GM12878 (cell line): ENCODE results near the gene IFNL3. TPM values are rescaled to one million over a fixed set of nuclear protein-coding genes. Genes with fewer than 3 reads are reported as not detected.

Experiments used
- ATAC-seq: fragments of 200-7000 bp; cut with Tn5 transposase; 3 replicates; pipeline ENCODE4 v1.9.1; 2020; ENCODE audit warnings: mild to moderate bottlenecking, moderate library complexity
- BruUV-seq: library from RNA; stranded (reverse); fragments of 400-500 nt; replicated peaks from 2 replicates; lab custom pipeline; 2021; lab: Mats Ljungman, UMichigan
- CTCF ChIA-PET: fragments of 300-600 bp; sonication (Branson Sonifier 250); formaldehyde crosslinking; extraction: SDS; loops from one replicate; lab custom pipeline; 2021; ENCODE audit warnings: inconsistent platforms; lab: Yijun Ruan, JAX
- POLR2A ChIA-PET: fragments of 350-600 bp; formaldehyde crosslinking; extraction: SDS; loops from one replicate; lab custom pipeline; 2021; ENCODE audit warnings: inconsistent platforms; lab: Charles Lee
- RAD21 ChIA-PET: fragments of 300-600 bp; sonication (Branson Sonifier 250); formaldehyde crosslinking; loops from one replicate; lab custom pipeline; 2023; ENCODE audit warnings: antibody characterized with exemption; ENCODE audit not compliant: unreplicated experiment; lab: Charles Lee
- SMC1A ChIA-PET: fragments of 300-600 bp; sonication (Branson Sonifier 250); formaldehyde crosslinking; loops from one replicate; lab custom pipeline; 2023; ENCODE audit not compliant: unreplicated experiment, uncharacterized antibody; lab: Charles Lee
- DNase-seq: peaks from one replicate; pipeline ENCODE4 v3.0.0-alpha.2; 2011; ENCODE audit warnings: low read depth, low spot score
- FAIRE-seq: peaks from 3 replicates; lab custom pipeline; 2011; peaks lifted over from hg19 to GRCh38; lab: Jason Lieb, UNC
- H2AFZ ChIP-seq: 2 replicates; pipeline ENCODE4 v1.6.0; 2011; ENCODE audit warnings: low read depth, low read length, control low read depth; ENCODE audit not compliant: control insufficient read depth
- H3K27ac ChIP-seq: 2 replicates; pipeline ENCODE4 v1.5.1; 2011; ENCODE audit warnings: control low read depth; ENCODE audit not compliant: control insufficient read depth, insufficient read depth
- H3K27me3 ChIP-seq, 2 experiments: replicated peaks in 1 of 2; 2 replicates each; pipeline versions ENCODE4 v1.6.0 to v1.6.1; 2011; ENCODE audit warnings: low read length in 1 of 2; ENCODE audit not compliant: control insufficient read depth in 2 of 2, insufficient read depth in 2 of 2
- H3K36me3 ChIP-seq, 2 experiments: 2 replicates each; pipeline ENCODE4 v1.5.1; 2011; ENCODE audit warnings: low read length in 1 of 2; ENCODE audit not compliant: control insufficient read depth in 2 of 2, insufficient read depth in 2 of 2
- H3K4me1 ChIP-seq: 2 replicates; pipeline ENCODE4 v1.6.1; 2011; ENCODE audit warnings: mild to moderate bottlenecking, low read length, moderate library complexity, mixed read lengths; ENCODE audit not compliant: control insufficient read depth, insufficient read depth
- H3K4me2 ChIP-seq: 2 replicates; pipeline ENCODE4 v1.6.0; 2011; ENCODE audit warnings: control low read depth; ENCODE audit not compliant: control insufficient read depth, insufficient read depth
- H3K4me3 ChIP-seq: fragments of 200-600 bp; sonication (generic); 2 replicates; pipeline ENCODE4 v1.5.1; 2016
- H3K79me2 ChIP-seq: 2 replicates; pipeline ENCODE4 v1.6.0; 2011; ENCODE audit warnings: low read length; ENCODE audit not compliant: control insufficient read depth, insufficient read depth
- H3K9ac ChIP-seq: 2 replicates; pipeline ENCODE4 v1.8.0; 2011; ENCODE audit warnings: low read length, control low read depth, mixed read lengths; ENCODE audit not compliant: control insufficient read depth, insufficient read depth
- H3K9me3 ChIP-seq: replicated peaks from 3 replicates; pipeline ENCODE4 v1.5.1; 2011; ENCODE audit warnings: mild to moderate bottlenecking, low read length; ENCODE audit not compliant: control insufficient read depth, insufficient read depth
- H4K20me1 ChIP-seq: 2 replicates; pipeline ENCODE4 v1.6.0; 2011; ENCODE audit not compliant: control insufficient read depth, insufficient read depth
- CREB1 ChIP-seq: IDR thresholded peaks from 2 replicates; pipeline ENCODE4 v1.6.1; 2012; ENCODE audit warnings: low read depth, mild to moderate bottlenecking, inconsistent platforms
- E2F8 ChIP-seq: fragments of 450-650 bp; IDR thresholded peaks from 2 replicates; pipeline ENCODE4 v1.6.1; 2018; ENCODE audit warnings: mild to moderate bottlenecking, low read depth, moderate library complexity; ENCODE audit not compliant: partially characterized antibody
- FOXM1 ChIP-seq: IDR thresholded peaks from 2 replicates; pipeline ENCODE4 v1.6.1; 2012; ENCODE audit warnings: low read depth, mild to moderate bottlenecking, inconsistent platforms, low read length, moderate library complexity
- HCFC1 ChIP-seq: fragments of 150-350 bp; IDR thresholded peaks from 2 replicates; pipeline ENCODE4 v1.6.1; 2014; ENCODE audit warnings: low read length
- NFIC ChIP-seq: IDR thresholded peaks from 2 replicates; pipeline ENCODE4 v1.6.1; 2012; ENCODE audit warnings: low read depth, mild to moderate bottlenecking, inconsistent platforms, low read length, moderate library complexity
- NKRF ChIP-seq: fragments of 450-650 bp; conservative IDR thresholded peaks from 2 replicates; pipeline ENCODE4 v1.6.1; 2017; ENCODE audit warnings: mild to moderate bottlenecking, moderate library complexity
- PBX3 ChIP-seq: IDR thresholded peaks from 2 replicates; pipeline ENCODE4 v1.6.1; 2011; ENCODE audit warnings: mild to moderate bottlenecking, low read depth, low read length, moderate library complexity; ENCODE audit not compliant: insufficient replicate concordance
- SREBF1 ChIP-seq: IDR thresholded peaks from 2 replicates; pipeline ENCODE4 v1.6.1; 2012; ENCODE audit warnings: mild to moderate bottlenecking, low read length
- TBL1XR1 ChIP-seq: IDR thresholded peaks from 2 replicates; pipeline ENCODE4 v1.6.1; 2012; ENCODE audit warnings: low read depth, low read length, improper control_type of control experiment
- ZBTB11 ChIP-seq: fragments of 450-650 bp; formaldehyde crosslinking; IDR thresholded peaks from 2 replicates; pipeline ENCODE4 v1.5.0; 2022; ENCODE audit warnings: mild to moderate bottlenecking, missing genetic modification characterization
- ZBTB33 ChIP-seq: fragments of 450-650 bp; IDR thresholded peaks from 2 replicates; pipeline ENCODE4 v1.6.1; 2017; ENCODE audit warnings: mild to moderate bottlenecking
- WGBS: methylation state at CpG from one replicate; pipeline ENCODE4 v1.1.6; 2016; ENCODE audit warnings: low lambda C conversion rate; ENCODE audit not compliant: insufficient replicate concordance, insufficient coverage; ENCODE audit errors: missing lambda C conversion rate; 5-methylcytosine and 5-hydroxymethylcytosine counted together
- in situ Hi-C: fragments of 300-500 bp; cut with MboI; formaldehyde crosslinking; loops from 9 replicates; pipeline ENCODE4 v1.14.3; 2018; ENCODE audit warnings: mixed read lengths
- intact Hi-C: fragments of 100-400 bp; cut with micrococcal nuclease; formaldehyde crosslinking; loops from one replicate; pipeline ENCODE4 v1.14.2; 2022; ENCODE audit not compliant: unreplicated experiment
- polyA plus RNA-seq, 11 experiments: library from polyadenylated mRNA; depleted of rRNA in 4 of 11; unstranded in 6 of 11; stranded (reverse) in 5 of 11; fragments of >200 nt; fragmentation: Nextera tagmentation in 4 of 11; fragmentation: Illumina TruSeq in 1 of 11; extraction: Ambion mirVana in 4 of 11; extraction: Trizol in 1 of 11; gene quantifications; 1 replicate in 1 of 11; 2 replicates in 10 of 11; pipeline versions ENCODE4 v1.2.1 to v1.2.3, GENCODE V29; 2011 to 2016; ENCODE audit warnings: inconsistent platforms in 2 of 11, missing spikeins in 2 of 11, low read depth in 1 of 11
- total RNA-seq, 4 experiments: library from RNA; depleted of rRNA in 3 of 4; stranded (reverse); fragments of >200 nt in 3 of 4; fragmentation: Illumina TruSeq in 1 of 4; extraction: Trizol in 1 of 4; gene quantifications; 2 replicates each; pipeline versions ENCODE4 v1.2.1 to v1.2.3, GENCODE V29; 2013 to 2021

IFNL3 gene
- total and polyA plus RNA-seq, 10 of the 15 experiments (the other 5 are each of a cell fraction or from before 2014, with no cell fraction given), result not detected

- no peak for TF ChIP-seq NKRF
- TF ChIP-seq TBL1XR1, result no peak
- TF ChIP-seq, all 136 proteins: peak for 0
Observed at GRCh38 chr19:39199025-39199424, 45.8 kb downstream of the IFNL3 start (continued).

- Histone ChIP-seq H3K4me2 (no peak overlapping the region), H3K36me3 (no peaks in the 10 kb centered on the region), H3K27ac (no peak overlapping the region), H3K4me3 (no peak overlapping the region), H3K9ac (no peak overlapping the region), H3K9me3 (no peaks in the 10 kb centered on the region), H2AFZ (no peak overlapping the region), H3K27me3 (peaks cover 3 to 5% of the 10 kb centered on the region in 2 experiments; a peak in 2 of 4 replicates), H3K79me2 (no peaks in the 10 kb centered on the region), H4K20me1 (no peaks in the 10 kb centered on the region), H3K4me1 (no peaks in the 10 kb centered on the region)
- ChIA-PET CTCF (no interaction called here), RAD21 (no interaction called here), SMC1A (no interaction called here), POLR2A (no interaction called here)
- 50% methylated on average over 5 of the region's 5 CpGs for WGBS
- in situ Hi-C loops (no loop called here), intact Hi-C loops (no loop called here)
- DNase-seq (no peak), FAIRE-seq (no peak), ATAC-seq (no peak)
- BruUV-seq, result no TSS peak
- TF ChIP-seq NFIC, result no peak
- no peak for TF ChIP-seq FOXM1
- TF ChIP-seq ZBTB33, result no peak
- no peak for TF ChIP-seq E2F8
- TF ChIP-seq SREBF1, result no peak
- TF ChIP-seq CREB1, result no peak
- TF ChIP-seq PBX3, result no peak
- TF ChIP-seq ZBTB11 (CRISPR knock-in tag), result no peak
- no peak for TF ChIP-seq HCFC1
Observed at GRCh38 chr19:39197808-39198207, 47.0 kb downstream of the IFNL3 start.
